Placental pericyte (primary cell): Measurements from ENCODE around the gene KCNJ9. TPM values are rescaled to one million over a fixed set of nuclear protein-coding genes. Genes with fewer than 3 reads are reported as not detected.

ENCODE experiments used
- total RNA-seq: library from RNA; depleted of rRNA; stranded (reverse); fragments of >200 nt; gene quantifications from 2 replicates; pipeline ENCODE4 v1.2.3, GENCODE V29; 2012

Gene KCNJ9
- not detected in 2 replicates for total RNA-seq

DNA sequence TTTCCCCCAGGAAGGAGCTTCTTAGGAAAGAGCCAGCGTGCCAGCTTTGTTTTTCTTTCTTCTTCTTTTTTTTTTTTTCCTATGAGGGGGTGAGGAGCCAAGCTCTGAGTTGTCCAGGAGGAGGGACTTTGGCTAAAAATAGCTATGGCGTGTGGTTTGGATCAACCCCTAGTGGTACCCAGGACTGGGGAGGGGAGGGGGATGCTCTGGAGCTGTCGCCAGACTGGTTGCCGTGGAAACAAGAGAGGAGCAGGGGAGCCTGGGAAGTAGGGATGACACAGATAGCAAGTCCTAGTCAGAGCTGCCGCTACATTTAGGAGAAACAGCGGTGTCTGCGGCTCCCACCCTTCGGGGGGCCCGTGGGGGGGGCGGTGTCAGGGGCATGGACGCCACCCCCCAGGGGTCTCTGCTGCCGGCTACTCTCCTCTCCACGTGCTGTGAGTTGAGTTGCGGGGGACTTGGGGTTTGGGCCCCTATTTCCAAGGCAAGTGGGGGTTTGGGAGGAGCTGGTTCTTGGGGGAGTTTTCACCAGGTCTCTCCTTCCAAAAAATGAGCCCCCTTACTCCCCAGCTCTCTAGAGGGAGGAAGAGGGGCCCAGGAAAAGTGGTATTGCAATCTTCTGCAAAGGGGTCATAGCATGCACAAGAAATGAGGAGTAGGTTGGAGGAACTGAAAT is at the start of gene KCNJ9:
Gene KCNJ9 (plus strand): TSS at position 278 of the 676 bp plus-strand sequence. CDS start 2,493 bp downstream, outside the sequence.

DNA sequence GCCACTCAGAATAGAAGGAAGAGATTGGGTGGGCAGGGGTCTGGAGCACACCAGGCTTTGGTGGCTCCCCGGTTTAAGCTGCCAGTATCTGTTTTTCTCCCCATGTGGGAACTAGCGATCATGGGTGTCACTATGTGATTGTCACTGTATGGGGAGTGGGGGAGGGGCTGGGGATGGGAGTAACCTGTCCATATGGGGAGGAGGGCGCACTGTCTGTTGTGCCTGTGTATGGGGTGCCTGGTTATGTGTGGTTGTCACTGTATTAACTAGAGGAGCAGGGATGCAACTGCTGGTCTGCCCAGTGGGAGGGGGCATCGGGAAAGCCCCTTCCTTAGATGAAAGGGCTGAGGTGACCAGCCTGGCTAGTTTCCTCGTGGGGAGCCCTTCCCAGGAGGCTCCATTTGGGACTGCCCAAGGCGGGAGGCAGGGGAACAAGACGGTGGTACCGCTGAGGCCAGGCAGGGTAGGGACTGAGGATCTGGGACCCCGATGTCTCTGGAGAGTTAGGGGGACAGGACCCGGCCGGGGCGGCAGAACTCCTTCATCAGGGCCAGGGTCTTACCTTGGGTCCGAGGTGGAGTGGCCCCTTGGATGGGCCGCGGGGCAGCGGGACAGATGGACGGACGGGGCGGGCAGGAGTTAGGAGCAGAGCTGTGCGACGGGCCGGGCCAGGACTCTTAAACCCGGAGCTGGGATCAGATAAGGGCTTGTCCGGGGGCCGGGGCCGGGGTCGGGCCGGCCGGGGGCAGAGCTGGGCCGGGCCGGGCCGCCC is 11.7 kb upstream of the KCNJ9 start, which contains the start of gene KCNJ10:
Gene KCNJ10 (minus strand): TSS at position 701 of the 772 bp plus-strand sequence. CDS start 27,628 bp downstream, outside the sequence.

GRCh38 chr1:160097911-160098851 is 16.8 kb downstream of the KCNJ9 start, which contains the start of gene IGSF8:
Gene IGSF8, minus strand, starts transcription at chr1:160098619. Its CDS starts 147 bp downstream, at chr1:160098472.

DNA sequence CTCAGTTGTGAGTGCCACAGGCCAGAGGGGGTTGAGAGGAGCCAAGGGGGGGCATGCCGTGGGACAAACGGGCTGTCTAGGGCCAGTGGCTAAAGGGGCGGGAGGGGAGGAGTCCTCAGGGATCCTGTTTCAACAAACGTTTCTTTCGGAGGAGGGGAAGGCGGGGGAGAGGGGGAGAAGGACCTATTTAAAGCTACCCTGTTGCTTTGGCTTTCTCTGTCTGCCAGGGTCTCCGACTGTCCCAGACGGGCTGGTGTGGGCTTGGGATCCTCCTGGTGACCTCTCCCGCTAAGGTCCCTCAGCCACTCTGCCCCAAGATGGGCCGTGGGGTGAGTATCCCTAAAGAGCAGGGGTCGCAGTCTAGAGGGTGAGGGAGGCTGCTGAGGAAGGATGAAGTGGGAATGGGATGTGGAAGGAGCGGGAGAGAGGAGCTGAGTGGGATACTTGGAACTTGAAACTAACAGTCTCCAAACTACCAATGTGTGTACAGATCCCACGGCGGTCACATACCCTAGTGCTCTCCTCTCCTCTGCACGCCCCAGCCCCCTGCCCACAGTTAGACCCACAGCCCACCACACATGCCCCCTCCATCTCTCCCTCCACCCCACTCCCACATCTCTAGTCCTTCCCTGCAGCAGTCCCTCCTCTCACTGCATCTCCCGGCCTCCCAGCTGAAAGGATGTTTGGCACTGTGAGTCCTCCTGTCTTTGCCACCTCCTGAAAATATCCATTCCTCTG is 34.4 kb downstream of the KCNJ9 start, which contains the start of gene ATP1A2:
Gene ATP1A2 (plus strand): TSS at position 215 of the 738 bp plus-strand sequence. CDS start 103 bp downstream, at position 318.

Other genes starting within 250 kb of the KCNJ9 start
- 0.22 and 0.43 TPM in 2 replicates for gene VSIG8, start 218.9 kb upstream of the KCNJ9 start, total RNA-seq
- gene CFAP45, start 181.4 kb upstream of the KCNJ9 start, total RNA-seq = 0.44 and 1.3 TPM in 2 replicates
- gene TAGLN2, start 156.0 kb upstream of the KCNJ9 start, total RNA-seq = 228 and 615 TPM in 2 replicates
- not detected in 2 replicates for gene IGSF9, start 135.9 kb upstream of the KCNJ9 start, total RNA-seq
- gene SLAMF9, start 127.3 kb upstream of the KCNJ9 start, total RNA-seq = not detected in 2 replicates
- 3.7 and 7.2 TPM in 2 replicates for gene PIGM, start 49.5 kb upstream of the KCNJ9 start, total RNA-seq
- gene KCNJ10, start 11.4 kb upstream of the KCNJ9 start, total RNA-seq = not detected in 2 replicates
- 18.6 and 24.9 TPM in 2 replicates for gene IGSF8, start 17.1 kb downstream of the KCNJ9 start, total RNA-seq
- gene ATP1A2, start 34.2 kb downstream of the KCNJ9 start, total RNA-seq = under 0.01 TPM in 1 of 2 replicates, not detected in the other
- not detected in 2 replicates for gene ATP1A4, start 70.1 kb downstream of the KCNJ9 start, total RNA-seq
- gene CASQ1, start 109.0 kb downstream of the KCNJ9 start, total RNA-seq = 0.14 TPM in 1 of 2 replicates, not detected in the other
- 133 and 148 TPM in 2 replicates for gene PEA15, start 123.8 kb downstream of the KCNJ9 start, total RNA-seq
- gene DCAF8, start 181.0 kb downstream of the KCNJ9 start, total RNA-seq = 76.8 and 76.9 TPM in 2 replicates
- gene PEX19, start 203.6 kb downstream of the KCNJ9 start, total RNA-seq = 24.9 and 48.8 TPM in 2 replicates